HG03139 (cell line): Measurements from ENCODE around the gene KRT8.
"Not testable (repeated sequence)": the region's sequence is repeated elsewhere in the genome, so short reads cannot be mapped to it uniquely, and the experiment has no call there.

ENCODE experiments used
- ATAC-seq: cut with Tn5 transposase; IDR thresholded peaks from one replicate; pipeline ENCODE4 v1.9.1; 2021; ENCODE audit not compliant: unreplicated experiment

Gene KRT8

GRCh38 chr12:52903285-52903854, 1.5 kb downstream of the KRT8 start:
- ATAC-seq: no peak

DNA sequence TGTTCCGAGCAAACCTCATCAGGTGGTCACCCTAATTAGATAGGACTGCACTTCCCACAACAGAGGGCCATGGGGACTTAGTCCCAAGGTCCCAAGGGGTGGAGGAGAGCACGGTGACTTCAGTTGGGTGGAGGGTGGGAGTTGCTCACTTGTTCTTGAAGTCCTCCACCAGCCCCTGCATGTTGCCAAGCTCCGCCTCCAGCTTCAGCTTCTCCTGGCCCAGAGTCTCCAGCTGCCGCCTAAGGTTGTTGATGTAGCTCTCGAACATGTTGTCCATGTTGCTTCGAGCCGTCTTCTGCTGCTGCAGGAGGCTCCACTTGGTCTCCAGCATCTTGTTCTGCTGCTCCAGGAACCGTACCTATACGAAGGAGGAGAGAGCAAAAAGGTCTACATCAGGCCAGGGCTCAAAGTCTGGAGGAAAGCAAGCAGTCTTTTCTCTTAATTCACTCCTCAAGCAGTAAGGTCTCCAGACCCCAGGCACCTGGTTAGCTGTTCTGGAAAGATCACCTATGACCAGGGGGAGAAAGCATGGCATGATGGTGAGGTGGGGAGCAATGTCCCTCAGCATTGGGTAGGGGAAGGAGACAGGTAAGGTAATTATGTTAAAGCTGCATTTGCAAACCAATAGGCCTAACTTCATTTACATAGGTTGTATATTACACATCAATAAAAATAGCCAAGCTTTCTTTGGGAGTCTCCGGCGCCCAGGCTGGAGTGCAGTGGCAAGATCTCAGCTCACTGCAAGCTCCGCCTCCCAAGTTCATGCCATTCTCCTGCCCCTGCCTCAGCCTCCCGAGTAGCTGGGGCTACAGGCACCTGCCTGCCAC, 2.9 kb downstream of the KRT8 start:
- no peak for ATAC-seq

- ATAC-seq: no peak
Measured at GRCh38 chr12:52900896-52901714, 3.8 kb downstream of the KRT8 start.

DNA sequence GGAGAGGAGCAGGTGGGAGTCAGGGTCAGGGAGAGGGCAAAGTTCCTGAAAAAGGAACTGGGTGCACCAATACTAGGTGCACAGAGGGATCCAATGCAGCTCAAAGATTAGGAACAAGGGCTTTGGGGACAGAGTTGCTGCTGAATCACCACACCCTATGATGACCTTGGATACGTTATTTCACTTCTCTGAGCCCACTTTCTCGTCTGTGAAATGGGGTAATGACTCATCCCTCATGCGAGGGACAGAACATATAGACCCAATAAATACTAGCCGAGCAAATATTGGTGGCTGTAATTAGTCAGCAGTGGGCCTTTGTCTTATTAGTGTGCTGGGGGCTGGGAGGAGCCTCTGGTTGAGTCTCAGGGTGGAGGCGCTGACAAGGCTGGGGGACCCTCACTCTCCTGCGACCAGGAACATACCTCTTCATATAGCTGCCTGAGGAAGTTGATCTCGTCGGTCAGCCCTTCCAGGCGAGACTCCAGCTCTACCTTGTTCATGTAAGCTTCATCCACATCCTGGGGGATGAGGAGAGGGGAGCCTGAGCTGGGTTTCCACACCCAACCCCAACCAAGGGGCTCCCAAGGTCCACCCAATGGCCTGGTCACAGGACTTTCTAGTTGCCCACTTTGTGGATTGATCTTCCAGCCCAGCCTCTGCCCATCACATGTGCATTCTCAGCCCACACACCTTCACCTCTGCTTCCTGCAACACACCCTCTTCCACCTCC, 4.5 kb downstream of the KRT8 start:
- ATAC-seq: no peak

DNA sequence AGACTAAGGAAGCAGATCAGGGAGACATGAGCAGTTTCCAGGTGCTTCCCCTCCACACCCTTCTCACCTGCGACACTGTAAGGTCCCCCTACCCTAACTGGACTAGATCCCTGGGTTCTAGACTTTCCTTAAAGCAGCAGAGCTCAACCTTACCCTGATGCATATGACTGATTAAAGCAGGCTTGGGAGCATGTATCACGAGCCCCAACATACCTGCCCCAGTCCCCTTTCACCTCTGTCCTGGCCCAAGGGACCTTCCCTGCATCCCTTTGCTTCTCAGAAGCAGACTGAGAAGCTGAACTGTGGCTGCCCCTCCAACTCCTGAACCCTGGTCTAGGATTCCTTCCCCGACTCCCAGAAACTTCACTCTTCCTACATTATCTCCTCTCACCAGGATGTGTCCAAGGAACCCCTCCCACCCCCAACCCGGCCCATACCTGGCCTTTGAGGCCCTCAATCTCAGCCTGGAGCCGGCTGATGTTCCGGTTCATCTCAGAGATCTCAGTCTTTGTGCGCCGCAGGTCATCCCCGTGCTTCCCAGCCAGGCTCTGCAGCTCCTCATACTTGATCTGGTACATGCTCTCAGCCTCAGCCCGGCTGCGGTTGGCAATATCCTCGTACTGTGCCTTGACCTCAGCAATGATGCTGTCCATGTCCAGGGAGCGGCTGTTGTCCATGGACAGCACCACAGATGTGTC, 5.4 kb downstream of the KRT8 start:
- no peak for ATAC-seq

DNA sequence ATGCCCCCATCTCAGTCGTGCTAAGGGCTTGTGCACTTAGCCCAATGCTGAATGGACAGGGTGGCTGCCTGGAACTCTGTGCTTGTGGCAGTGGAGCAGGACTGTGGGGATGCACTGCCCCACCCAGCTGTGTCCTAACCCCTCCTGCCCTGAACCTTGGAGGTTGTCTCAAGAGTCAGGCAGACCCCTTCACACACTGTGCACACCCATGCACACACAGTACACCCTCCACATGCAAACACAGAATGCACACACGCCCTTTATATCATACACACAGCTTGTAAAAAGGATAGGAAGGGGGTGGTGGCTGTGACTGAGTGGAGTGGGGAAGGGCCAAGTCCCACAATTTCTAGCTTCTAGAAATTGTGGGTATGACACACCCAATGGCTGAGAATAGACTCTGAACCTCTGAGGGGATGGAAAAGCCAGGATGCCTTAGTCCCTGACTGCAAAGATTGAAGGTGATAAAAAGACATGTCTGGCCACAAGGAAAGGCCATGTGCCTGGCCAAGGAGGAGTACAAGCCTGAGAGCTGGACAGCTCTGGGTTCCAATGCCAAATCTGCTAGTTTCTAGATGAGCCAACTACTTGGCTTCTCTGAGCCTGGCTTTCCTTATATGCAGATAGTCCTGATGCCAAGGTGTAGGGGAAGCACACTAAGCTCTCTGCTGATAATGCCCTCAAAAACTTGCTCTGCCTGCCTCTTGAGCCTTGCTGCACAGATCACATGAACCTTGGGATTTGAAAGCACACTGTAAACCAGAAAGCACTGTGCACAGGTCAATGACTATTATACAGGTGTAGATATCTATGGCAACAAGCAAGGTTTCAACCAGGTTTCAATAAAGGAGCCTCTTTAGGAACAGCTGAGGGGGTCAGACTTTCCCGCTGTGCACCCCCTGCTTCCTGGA, 8.4 kb downstream of the KRT8 start:
- ATAC-seq: no peak

DNA sequence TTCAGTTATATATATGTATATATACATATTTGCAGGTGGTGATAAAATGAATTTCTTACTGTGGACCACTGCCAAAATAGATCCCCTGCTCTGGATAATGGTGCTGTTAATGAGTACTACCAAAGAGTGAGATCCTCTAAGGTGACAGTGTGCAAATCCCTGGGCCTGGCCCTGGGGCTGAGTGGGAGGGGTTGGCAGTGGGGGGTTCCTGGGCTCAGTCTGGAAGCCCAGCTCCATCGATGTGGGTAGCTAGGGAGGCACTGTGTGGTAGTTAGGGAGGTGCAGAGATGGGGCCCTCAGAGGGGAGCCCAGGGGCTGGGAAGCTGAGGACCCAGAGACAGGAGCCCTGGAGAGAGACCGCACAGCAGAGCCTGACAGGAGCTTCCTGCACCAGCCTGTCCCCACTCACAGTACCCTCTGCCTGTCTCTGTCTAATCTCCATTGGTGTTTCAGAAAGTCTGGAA, 9.1 kb downstream of the KRT8 start:
- ATAC-seq: no peak

- no peak for ATAC-seq
Measured at GRCh38 chr12:52892974-52893373, 11.9 kb downstream of the KRT8 start.

- ATAC-seq: no peak
Measured at GRCh38 chr12:52892207-52892852, 12.5 kb downstream of the KRT8 start.

- ATAC-seq: no peak
Measured at GRCh38 chr12:52891044-52891443, 13.8 kb downstream of the KRT8 start.

DNA sequence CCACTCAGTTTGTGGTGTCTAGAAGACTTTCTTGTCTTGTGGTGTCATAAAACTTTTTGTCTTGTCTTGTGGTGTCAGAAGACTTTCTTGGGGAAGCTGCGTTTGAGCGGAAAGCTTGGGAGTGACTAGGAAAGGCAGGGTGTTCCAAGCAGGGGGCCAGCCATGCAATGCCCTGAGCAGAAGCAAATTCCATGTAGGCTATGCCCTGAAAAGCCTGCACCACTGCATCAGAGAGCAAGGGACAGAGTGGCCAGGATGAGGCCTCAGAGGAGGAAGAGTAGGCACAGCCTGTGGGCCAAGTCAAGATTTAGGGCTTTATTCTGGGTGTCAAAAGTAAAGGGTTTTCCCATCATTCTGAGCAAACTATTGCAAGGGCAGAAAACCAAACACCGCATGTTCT, 14.5 kb downstream of the KRT8 start:
- no peak for ATAC-seq

- no peak for ATAC-seq
Measured at GRCh38 chr12:52884526-52885293, 20.2 kb downstream of the KRT8 start.

DNA sequence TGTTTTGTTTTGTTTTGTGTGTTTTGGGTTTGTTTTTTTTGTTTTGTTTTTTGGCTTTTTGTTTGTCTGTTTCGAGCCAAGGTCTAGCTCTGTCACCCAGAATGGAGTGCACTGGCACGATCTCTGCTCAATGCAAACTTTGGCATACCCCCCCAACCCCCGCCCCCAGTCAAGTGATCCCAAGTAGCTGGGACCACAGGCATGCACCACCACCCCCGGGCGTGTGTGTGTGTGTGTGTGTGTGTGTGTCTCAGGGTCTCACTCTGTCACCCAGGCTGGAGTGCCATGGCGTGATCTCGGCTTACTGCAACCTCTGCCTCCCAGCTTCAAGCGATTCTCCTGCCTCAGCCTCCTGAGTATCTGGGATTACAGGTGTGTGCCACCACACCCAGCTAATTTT, 24.4 kb downstream of the KRT8 start:
- not testable (repeated sequence) for ATAC-seq

GRCh38 chr12:52879394-52880351, 25.2 kb downstream of the KRT8 start:
- ATAC-seq: no peak

DNA sequence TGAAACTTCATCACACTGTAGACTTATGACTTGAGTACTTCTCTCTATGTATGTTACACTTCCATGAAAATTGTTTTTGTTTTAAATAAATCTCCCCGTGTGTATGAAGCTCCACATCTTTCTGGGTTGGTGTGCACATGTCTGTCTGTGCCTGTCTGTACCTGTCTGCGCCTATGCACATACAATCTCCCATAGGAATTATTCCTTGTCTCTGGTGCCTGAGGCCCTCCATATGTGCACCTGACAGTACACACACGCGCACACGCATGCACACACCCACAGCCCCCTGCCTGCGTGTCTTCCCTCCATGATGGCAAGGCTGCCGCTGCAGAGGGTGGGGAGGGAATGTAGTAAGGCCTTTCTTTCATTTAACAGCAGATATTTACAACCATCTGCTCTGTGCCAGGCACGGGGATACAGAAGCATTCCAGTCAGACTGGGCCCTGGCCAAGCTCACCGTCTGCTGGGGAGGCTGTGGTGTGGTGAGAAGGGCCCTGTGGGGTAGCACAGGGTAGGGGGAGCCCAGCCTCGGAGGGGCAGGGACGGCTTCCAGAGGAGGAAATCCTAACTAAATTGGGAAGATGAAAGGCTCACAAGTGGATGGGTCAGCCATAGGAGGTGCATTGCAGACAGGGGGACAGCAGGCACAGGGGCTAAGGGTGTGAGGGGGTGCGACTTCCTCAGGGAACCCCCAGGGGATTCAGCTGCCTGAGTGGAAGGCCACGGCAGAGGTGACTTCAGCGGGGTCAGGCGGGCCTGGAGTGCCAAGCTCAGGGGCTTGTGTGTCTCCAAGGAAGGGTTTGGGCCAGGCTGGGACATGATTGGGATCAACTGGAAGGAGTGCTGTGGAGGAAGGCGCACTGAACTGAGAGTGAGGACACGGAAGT, 26.1 kb downstream of the KRT8 start:
- no peak for ATAC-seq

GRCh38 chr12:52877242-52877641, 27.6 kb downstream of the KRT8 start:
- no peak for ATAC-seq
